HG02759 (cell line): ENCODE data around the gene SERPINA1.

ENCODE experiments used
- ATAC-seq: cut with Tn5 transposase; IDR thresholded peaks from one replicate; pipeline ENCODE4 v1.9.1; 2021; ENCODE audit warnings: mild to moderate bottlenecking, moderate library complexity; ENCODE audit not compliant: unreplicated experiment

The SERPINA1 gene

DNA sequence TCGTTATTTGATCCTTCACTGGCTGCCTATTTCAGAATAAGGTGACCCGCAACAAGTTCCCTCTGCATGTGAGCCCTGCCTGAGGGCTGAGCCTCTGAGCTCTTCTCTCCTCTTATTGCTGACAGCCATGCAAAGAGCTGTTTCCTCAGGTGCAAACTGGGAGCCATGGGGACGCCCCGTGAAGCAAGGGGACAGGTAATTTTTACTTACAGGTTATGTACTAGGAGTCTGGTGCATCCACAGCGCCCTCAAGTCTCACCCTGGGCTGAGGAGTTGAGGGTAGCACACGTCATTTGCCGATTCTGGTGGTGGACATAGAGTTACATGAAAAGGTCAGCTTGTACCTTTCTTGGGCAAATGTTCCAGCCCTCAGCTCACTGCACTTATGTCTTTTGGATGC is 39.1 kb downstream of the SERPINA1 start:
- ATAC-seq = no peak

DNA sequence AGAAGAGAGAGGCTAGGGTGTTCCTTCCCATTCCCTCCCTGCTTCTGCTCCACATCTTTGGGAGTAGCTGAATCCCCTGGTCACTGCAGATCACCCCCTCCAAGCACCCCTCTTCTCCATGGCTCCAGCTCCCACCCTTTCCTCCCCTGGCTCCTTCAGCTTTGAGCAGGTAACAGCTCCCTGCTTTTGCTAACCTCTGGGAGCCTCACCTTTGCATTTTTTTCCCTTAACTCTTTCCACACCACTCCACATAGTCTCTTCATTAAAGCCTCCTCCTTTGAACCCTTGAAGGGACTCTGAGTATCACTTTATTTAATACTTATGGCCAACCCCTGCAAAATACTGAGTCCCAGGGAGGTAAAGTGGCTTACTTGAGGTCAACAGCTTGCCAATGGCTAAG is 39.6 kb downstream of the SERPINA1 start:
- no peak for ATAC-seq

- no peak for ATAC-seq
Observed at GRCh38 chr14:94346841-94347240, 41.6 kb downstream of the SERPINA1 start.

DNA sequence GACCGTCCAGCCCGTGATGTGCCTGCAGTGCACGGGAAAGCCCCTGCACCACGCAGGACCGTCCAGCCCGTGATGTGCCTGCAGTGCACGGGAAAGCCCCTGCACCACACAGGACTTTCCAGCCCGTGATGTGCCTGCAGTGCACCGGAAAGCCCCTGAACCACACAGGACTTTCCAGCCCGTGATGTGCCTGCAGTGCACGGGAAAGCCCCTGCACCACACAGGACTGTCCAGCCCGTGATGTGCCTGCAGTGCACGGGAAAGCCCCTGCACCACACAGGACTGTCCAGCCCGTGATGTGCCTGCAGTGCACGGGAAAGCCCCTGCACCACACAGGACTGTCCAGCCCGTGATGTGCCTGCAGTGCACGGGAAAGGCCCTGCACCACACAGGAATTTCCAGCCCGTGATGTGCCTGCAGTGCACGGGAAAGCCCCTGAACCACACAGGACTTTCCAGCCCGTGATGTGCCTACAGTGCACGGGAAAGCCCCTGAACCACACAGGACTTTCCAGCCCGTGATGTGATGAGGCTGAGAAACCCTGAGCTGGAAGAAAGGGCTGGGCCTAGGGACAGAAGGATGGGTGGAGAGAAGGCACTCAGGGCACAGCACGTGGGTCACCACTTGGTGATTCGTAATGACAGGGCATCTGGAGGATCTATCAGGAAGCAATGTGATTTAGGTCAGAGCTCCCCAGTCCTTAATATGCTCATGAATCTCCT is 42.2 kb downstream of the SERPINA1 start:
- ATAC-seq = peak; percentile 68

GRCh38 chr14:94345344-94346064 is 42.9 kb downstream of the SERPINA1 start:
- no peak for ATAC-seq

DNA sequence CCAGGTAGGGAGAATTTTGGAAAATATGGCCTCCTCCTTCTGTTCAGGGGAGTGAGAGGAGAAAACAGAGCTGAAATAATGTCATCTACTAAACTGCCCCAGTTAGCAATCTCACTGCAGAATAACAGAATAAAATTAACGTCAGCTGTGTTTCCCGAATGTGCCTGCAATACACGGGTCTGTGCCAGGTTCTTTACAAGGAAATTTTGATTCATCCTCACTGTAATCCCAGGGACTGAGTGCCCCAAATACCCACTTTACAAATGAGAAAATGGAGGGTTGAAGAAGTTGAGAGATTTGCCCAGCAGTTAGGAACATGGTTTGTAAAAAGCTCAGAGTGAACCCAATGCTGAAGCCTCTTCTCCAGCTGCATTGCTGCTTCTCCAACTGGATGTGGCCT is 44.0 kb downstream of the SERPINA1 start:
- no peak for ATAC-seq

- ATAC-seq = no peak
Observed at GRCh38 chr14:94343238-94344005, 45.0 kb downstream of the SERPINA1 start.

DNA sequence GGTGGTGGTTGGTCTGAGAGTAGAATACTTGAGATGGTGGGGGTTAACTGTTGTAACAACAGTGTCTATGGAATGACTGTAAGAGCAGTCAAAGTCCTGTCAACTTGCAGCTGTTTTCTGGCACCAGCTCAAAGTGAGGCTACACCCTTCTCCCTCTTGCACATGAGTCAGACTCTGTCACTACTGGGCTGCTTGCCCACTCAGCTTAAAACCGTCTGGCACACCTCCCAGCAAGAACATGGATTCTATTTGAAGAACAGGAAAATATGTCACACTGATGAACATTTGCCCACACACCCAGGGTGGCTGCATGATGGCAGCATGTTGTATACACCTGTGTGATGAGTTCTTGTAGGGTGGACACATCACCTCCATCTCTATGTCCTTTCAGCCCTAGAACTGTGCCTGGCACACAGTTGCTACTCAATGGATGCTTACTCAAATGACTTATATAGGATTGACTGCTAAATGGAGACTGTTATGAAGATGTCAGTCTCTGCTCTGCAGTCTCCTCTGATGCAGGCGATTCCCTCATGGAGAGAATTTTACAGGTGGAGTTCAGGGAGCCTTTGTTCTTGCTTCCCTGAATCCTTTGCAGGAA is 46.0 kb downstream of the SERPINA1 start:
- no peak for ATAC-seq

DNA sequence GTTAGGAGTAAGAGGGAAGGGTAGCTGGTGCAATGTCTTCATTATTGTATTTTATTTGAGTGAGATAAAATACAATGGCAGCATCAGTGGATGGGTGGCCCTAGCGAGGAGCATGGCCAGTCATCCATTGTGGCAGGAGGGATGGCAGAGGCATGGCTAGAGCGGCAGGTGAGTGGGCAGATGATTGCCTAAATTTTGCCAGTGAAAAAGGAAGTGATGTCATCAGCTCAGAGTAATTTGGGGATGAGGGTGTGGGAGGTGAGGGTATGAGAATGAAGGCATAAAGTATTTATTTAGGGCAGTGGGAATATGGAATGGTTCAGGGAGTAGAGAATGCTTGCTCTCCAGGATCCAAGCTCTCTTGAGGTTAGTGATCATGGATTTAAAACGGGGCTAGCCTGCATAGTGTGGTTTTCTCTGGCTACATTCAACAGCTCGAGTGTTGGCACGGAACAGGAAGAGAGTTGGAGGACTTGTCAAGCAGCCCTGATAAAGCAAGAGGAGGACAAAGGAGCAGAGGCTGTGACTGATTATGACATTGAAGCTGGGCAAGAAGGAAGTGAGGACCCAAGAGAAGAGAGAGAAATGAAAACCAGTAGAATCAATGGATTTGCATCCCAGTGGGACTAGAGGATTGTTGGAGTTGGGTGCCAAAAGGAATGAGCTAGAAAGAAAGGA is 46.6 kb downstream of the SERPINA1 start:
- no peak for ATAC-seq

GRCh38 chr14:94340533-94340932 is 47.9 kb downstream of the SERPINA1 start:
- no peak for ATAC-seq

DNA sequence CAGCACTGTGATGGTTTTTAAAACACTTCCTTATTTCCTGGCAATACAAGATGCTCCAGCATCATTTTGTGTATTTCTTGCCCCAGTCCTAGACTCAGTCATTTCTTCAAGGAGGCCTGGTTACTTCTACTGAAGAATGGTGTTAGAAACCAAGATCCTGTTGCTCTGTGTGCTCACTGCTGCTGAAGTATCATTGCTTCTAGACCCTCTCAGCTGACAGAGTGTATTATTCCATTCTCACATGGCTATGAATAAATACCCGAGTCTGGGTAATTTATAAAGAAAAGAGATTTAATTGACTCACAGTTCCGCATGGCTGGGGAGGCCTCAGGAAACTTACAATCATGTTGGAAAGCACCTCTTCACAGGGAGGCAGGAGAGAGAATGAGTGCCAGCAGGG is 50.4 kb downstream of the SERPINA1 start:
- no peak for ATAC-seq

DNA sequence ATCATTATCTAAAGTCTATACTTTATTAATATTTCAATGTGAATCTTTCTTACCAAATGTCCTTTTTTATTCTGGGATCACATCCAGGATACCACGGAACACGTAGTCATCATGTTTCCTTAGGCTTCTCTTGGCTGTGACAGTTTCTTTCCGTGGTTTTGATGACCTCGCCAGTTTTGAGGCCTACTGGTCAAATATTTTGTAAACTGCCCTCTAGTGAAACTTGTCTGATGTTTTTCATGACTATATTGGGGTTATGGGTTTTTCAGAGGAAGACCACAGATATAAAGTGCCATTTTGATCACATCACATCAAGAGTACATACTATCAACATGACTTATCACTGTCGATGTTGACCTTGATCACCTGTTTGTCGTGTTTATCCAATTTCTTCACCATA is 51.1 kb downstream of the SERPINA1 start:
- ATAC-seq = no peak

DNA sequence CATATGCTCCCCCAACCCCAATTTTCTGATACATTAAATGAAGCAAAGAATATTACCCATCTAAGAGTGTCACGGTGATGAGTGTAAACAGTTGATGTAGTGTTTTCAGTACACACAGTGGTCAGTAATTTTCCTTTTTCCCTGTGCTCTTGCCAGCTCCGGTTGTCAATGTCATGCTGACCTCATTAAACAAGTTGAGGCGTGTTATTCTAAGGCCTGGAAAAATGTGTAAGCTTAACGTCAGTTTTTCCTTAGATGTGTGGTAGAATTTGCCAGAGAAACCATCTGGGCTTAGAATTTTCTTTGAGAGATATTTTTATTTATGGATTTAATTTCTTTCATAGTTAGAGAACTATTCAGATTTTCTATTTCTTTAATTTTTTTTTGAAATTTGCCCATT is 53.5 kb downstream of the SERPINA1 start:
- no peak for ATAC-seq

GRCh38 chr14:94332587-94332986 is 55.8 kb downstream of the SERPINA1 start:
- ATAC-seq = no peak

- no peak for ATAC-seq
Observed at GRCh38 chr14:94332063-94332583, 56.3 kb downstream of the SERPINA1 start.

- no peak for ATAC-seq
Observed at GRCh38 chr14:94331462-94331861, 56.9 kb downstream of the SERPINA1 start.

DNA sequence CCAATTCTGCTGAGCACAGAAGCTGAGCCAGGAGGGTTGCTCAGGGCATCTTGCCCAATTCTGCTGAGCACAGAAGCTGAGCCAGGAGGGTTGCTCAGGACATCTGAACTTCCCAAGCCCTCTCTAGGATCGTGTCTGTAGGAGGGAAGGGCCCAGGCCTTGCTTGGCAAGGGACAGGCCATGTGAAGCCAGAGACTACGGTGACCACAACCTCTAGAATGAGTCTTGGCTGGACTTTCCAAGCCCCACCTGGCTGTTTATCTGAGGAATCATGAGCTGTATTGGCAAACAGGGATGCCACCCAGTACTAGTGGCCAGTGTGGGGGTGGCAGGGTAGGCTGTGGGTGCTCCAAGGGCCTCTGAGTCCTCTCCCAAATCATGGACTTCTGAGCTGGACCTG is 57.5 kb downstream of the SERPINA1 start:
- ATAC-seq = no peak

DNA sequence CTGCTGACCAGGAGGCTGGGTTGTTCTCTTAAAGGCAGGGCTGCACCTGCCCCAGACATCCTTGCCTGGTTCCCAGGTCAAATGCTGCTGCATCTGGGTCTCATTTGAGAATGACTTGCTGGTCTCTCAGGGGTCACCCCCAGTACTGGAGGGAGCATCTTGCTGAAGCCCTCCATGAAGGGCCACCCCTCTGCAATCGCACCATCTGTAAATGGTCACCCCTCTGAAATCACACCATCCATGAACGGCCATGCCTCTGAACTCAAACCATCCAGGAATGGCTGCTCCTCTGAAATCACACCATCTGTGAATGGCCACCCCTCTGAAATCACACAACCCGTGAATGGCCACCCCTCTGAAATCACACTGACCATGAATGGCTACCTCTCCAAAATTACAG is 58.0 kb downstream of the SERPINA1 start:
- no peak for ATAC-seq

DNA sequence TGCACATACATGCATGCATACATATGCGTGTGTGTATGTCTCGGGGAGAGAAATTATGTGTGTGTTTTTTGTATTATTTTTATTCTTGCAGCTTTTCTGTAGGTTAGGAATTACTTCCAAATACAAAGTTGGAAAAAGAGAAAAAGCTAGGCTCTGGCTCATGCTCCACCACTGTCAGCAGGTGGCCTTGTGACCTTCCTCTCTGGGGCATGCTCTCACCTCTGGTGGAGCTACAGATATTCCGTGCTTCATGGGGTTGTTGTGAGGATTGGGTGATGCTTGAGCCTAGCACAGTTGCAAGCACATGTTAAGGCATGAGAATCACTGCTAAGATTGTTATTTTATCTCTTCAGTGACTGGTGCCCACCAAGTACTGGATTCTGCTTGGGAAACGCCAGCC is 58.5 kb downstream of the SERPINA1 start:
- ATAC-seq = no peak

- no peak for ATAC-seq
Observed at GRCh38 chr14:94328196-94328595, 60.2 kb downstream of the SERPINA1 start.
